Left ventricle myocardium inferior (tissue), 1 donor: ENCODE results near the gene VTI1A. TPM values are rescaled to one million over a fixed set of nuclear protein-coding genes. Genes with fewer than 3 reads are reported as not detected.

Source experiments
- DNase-seq: peaks from one replicate; pipeline ENCODE4 v3.0.0-alpha.2; 2020
- H3K27ac ChIP-seq: fragments of 200-600 bp; replicated peaks from 2 replicates; pipeline ENCODE4 v1.8.0; 2021
- H3K27me3 ChIP-seq: fragments of 200-600 bp; 2 replicates; pipeline ENCODE4 v1.8.0; 2021; ENCODE audit warnings: low read depth
- H3K36me3 ChIP-seq: fragments of 200-600 bp; 2 replicates; pipeline ENCODE4 v1.8.0; 2021
- H3K4me1 ChIP-seq: fragments of 200-600 bp; 2 replicates; pipeline ENCODE4 v1.8.0; 2021
- H3K4me3 ChIP-seq: fragments of 200-600 bp; 2 replicates; pipeline ENCODE4 v1.8.0; 2021; ENCODE audit warnings: mild to moderate bottlenecking, moderate library complexity
- H3K9me3 ChIP-seq: fragments of 200-600 bp; replicated peaks from 2 replicates; pipeline ENCODE4 v1.8.0; 2021
- intact Hi-C: fragments of 100-400 bp; cut with micrococcal nuclease; formaldehyde crosslinking; loops from one replicate; pipeline ENCODE4 v1.11.0; 2022
- total RNA-seq: library from RNA; stranded (reverse); fragmentation: NEBNext Ultra II Directional; extraction: Animal tissue kit (Norgen Biotek cat#: 25700); gene quantifications from one replicate; pipeline ENCODE4 v1.2.1, GENCODE V29; 2021
- TF ChIP-seq, protein P1 (sequence below): fragments of 200-600 bp; IDR thresholded peaks from 2 replicates; pipeline ENCODE4 v1.8.0; 2021; ENCODE audit warnings: antibody characterized with exemption, mild to moderate bottlenecking, borderline replicate concordance
- donor health status: DM: no; HTN: yes; CAD: no; lungs with severe emphysema.

Gene VTI1A
- total RNA-seq, 1 donor from 2014 or later = 20.5 TPM

DNA sequence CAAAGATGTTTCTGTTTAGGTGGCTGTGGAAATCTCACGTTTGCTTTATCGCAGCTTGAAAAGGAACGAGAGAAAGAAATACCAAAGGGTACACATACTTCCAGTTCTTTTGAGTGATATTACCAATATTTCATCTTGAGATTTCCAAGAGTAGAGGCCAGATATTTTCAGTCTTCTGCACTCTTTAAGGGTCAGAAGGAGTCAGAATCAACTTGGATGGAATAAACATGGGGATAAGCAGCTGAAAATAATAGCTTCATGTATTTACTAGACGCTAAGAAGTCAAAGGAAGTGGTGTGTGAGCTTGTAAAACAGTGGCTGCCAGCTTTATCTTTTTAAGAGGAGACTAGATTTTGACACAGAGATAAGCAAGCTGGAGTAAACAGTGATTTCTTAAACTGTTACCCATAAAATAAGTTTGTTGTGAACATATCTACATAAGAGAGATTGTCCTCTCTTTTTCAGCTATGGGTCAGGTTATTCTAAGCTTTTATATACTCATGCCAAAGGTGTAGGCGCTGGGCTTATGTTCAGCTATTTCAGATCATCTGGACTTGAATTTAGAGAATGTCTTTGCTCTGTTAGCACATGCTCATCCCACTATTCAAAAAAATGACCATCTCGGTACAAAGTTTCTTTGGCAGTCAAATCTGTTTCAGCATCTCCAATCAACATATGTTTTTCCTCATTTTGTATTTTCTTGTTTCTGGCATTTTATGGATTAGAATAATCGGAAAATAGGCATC is 332.2 kb downstream of the VTI1A start:
- Histone ChIP-seq H3K27ac (peak overlapping the region; percentile 25), H3K36me3 (no peaks in the 10 kb centered on the region), H3K27me3 (no peaks in the 10 kb centered on the region), H3K4me1 (no peaks in the 10 kb centered on the region), H3K9me3 (no peaks in the 10 kb centered on the region), H3K4me3 (no peak overlapping the region)
- intact Hi-C loops = no loop called here
- DNase-seq = no peak
- TF ChIP-seq, protein P1, sequence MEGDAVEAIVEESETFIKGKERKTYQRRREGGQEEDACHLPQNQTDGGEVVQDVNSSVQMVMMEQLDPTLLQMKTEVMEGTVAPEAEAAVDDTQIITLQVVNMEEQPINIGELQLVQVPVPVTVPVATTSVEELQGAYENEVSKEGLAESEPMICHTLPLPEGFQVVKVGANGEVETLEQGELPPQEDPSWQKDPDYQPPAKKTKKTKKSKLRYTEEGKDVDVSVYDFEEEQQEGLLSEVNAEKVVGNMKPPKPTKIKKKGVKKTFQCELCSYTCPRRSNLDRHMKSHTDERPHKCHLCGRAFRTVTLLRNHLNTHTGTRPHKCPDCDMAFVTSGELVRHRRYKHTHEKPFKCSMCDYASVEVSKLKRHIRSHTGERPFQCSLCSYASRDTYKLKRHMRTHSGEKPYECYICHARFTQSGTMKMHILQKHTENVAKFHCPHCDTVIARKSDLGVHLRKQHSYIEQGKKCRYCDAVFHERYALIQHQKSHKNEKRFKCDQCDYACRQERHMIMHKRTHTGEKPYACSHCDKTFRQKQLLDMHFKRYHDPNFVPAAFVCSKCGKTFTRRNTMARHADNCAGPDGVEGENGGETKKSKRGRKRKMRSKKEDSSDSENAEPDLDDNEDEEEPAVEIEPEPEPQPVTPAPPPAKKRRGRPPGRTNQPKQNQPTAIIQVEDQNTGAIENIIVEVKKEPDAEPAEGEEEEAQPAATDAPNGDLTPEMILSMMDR = no peak

DNA sequence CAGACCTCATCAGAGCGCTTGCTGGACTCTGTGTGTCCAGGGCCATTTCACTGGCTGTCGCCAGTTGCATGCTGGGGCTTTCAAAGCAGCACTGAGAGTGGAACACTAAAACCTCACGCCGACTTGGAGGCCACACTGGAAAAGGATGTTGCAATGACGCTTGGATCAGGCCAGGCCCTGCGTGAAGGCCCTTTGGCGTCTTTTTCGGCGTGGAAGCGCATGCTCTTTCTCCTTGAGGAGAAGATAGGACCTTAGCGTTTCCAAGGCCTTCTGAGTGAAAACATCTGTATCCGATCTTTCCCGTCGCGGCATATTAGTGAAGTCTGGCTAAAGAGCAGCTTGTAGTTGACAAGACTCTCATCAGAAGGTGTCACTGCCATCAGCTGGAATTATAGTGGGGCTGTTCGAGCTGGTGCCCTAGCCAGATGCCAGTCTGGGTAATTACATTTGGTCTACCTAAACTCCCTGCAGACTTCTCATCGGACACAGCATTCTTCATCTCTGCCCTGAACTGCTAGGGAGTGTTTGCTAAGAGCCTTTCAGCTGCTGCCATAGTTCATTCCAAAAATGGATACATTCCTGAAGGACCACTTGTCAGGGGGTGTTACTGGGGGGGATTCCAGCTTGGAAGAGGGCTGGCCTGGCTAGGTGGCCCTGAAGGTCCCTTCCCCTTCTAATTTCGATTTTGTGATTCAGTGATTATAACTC is 335.3 kb downstream of the VTI1A start:
- Histone ChIP-seq H3K4me3 (no peak overlapping the region), H3K27ac (peak overlapping the region; percentile 63), H3K4me1 (no peaks in the 10 kb centered on the region), H3K27me3 (no peaks in the 10 kb centered on the region), H3K9me3 (no peaks in the 10 kb centered on the region), H3K36me3 (no peaks in the 10 kb centered on the region)
- TF ChIP-seq, protein P1 = no peak
- intact Hi-C loops = no loop called here
- DNase-seq = peak; percentile 82

DNA sequence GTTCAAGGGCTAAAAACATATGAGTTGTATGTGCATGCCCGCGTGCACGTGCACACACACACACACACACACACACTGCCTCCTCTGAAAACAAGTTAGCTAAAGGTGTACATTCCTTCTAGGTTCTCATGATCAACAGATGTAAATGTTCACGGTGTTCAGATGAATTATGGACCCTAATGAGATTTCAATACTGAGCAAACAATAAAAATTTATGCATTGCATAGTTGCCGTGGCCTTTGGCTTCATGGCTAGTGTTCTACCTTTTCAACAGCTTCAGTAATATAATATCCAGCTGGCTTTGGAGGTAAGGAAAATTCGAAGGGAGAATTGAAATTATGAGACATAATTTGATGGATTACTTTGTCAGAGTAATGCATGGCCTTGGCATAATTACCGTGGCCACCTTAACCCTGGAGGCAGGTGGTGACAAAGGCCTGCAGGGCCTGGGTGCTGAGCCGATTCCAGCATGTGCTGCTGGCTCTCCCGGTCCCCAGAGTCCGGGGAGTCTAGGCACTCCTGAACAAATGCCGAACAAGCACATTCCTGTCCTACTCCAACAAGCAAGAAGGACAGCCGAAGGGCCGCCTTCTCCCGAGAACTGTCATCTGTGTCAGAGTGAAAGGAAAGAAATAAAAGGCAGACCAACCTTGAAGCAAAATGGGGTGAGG is 336.5 kb downstream of the VTI1A start:
- peak overlapping the region; percentile 63 for H3K27ac ChIP-seq
- TF ChIP-seq, protein P1 = no peak
- H3K27me3 ChIP-seq = no peaks in the 10 kb centered on the region
- intact Hi-C loops = no loop called here
- H3K9me3 ChIP-seq = peaks cover 2% of the 10 kb centered on the region
- no peaks in the 10 kb centered on the region for H3K36me3 ChIP-seq
- DNase-seq = peak; percentile 24
- H3K4me1 ChIP-seq = no peaks in the 10 kb centered on the region
- no peak overlapping the region for H3K4me3 ChIP-seq

GRCh38 chr10:112784022-112784461 is 337.0 kb downstream of the VTI1A start:
- DNase-seq = no peak
- intact Hi-C loops = no loop called here
- Histone ChIP-seq H3K9me3 (peaks cover 8% of the 10 kb centered on the region), H3K27me3 (no peaks in the 10 kb centered on the region), H3K4me1 (no peaks in the 10 kb centered on the region), H3K27ac (peak overlapping the region; percentile 63), H3K4me3 (no peak overlapping the region), H3K36me3 (no peaks in the 10 kb centered on the region)
- TF ChIP-seq, protein P1 = no peak

DNA sequence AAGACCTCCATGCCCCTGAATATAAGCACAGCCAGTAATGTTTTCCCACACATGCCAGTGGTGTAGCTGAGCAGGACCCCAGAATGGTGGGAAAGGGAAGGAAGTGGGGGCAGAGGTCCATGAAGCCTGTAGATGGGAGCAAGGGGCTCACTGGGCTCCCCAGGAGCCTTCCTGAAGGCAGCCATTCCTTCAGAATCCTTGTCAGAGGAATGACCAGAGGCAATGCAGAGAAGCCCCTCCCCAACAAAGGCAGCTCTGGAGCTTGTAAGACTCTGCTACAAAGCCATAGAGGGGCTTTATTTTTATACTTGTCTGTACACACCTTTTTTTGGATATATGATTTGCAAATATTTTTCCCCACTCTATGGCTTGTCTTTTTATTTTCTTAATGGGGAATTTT is 338.1 kb downstream of the VTI1A start:
- Histone ChIP-seq H3K27me3 (no peaks in the 10 kb centered on the region), H3K9me3 (peaks cover 16% of the 10 kb centered on the region), H3K4me3 (no peak overlapping the region), H3K36me3 (no peaks in the 10 kb centered on the region), H3K4me1 (no peaks in the 10 kb centered on the region), H3K27ac (no peak overlapping the region)
- TF ChIP-seq, protein P1 = no peak
- no peak for DNase-seq
- intact Hi-C loops = no loop called here
